ENCODE data around the gene MAST3.
A peak's percentile ranks its signal among the peaks of the same experiment; 100 is the strongest.

DNA sequence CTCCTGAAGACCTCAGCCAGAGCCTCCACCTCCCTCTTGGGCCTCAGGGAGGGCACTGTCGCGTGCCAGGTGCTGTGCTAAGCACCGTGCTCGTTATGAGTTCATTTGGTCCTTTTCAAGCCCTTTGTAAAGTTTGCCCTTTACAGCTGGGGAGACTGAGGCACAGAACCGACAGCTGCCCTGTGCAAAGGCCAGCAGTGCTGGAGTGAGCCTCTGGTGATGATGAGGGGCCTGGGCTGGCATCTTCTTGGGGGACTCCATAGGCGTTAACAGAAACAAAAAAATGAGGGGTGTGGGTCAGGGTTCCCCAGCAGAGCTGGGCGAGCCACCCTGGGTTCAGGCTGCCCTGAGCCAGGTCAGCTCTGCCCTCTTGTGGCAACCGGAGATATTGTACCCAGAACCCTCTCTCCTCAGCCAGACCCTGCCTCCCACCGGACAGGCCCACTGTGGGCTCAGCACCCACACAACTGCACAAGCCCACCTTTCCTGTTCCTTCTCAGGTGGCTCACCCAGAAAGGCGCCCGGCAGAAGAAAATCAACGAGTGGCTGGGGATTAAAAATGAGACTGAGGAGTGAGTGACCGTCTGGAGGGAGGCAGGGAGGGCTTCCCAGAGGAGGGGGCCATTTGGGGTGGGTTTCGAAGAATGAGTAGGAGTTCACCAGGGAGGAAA, 70.5 kb downstream of the MAST3 start:
- TF ChIP-seq EZH2 (IDR thresholded peaks at IDR 0.05; ENCODE audit: borderline replicate concordance, insufficient read depth, low read depth, low read length, poor library complexity, severe bottlenecking): no peak
- TF ChIP-seq, protein P1, sequence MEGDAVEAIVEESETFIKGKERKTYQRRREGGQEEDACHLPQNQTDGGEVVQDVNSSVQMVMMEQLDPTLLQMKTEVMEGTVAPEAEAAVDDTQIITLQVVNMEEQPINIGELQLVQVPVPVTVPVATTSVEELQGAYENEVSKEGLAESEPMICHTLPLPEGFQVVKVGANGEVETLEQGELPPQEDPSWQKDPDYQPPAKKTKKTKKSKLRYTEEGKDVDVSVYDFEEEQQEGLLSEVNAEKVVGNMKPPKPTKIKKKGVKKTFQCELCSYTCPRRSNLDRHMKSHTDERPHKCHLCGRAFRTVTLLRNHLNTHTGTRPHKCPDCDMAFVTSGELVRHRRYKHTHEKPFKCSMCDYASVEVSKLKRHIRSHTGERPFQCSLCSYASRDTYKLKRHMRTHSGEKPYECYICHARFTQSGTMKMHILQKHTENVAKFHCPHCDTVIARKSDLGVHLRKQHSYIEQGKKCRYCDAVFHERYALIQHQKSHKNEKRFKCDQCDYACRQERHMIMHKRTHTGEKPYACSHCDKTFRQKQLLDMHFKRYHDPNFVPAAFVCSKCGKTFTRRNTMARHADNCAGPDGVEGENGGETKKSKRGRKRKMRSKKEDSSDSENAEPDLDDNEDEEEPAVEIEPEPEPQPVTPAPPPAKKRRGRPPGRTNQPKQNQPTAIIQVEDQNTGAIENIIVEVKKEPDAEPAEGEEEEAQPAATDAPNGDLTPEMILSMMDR (IDR thresholded peaks at IDR 0.05): peak; percentile 80
